K562 (cell line): ENCODE measurements around the gene CLCN6. TPM values are rescaled to one million over a fixed set of nuclear protein-coding genes. Genes with fewer than 3 reads are reported as not detected.
A peak's percentile ranks its signal among the peaks of the same experiment; 100 is the strongest.

Experiments
- CBFB ChIP-seq: sonication (generic); formaldehyde crosslinking; IDR thresholded peaks from 2 replicates; pipeline ENCODE4 v1.4.0; 2020; ENCODE audit warnings: mild to moderate bottlenecking, missing genetic modification reagents
- GABPA ChIP-seq: fragments of 200-800 bp; sonication (Bioruptor generic); conservative IDR thresholded peaks from 2 replicates; pipeline ENCODE4 v1.6.1; 2016; ENCODE audit warnings: low read depth, missing genetic modification characterization, missing compliant biosample characterization
- GABPB2 ChIP-seq: fragments of 250-450 bp; sonication (Bioruptor Pico); conservative IDR thresholded peaks from 2 replicates; pipeline ENCODE4 v1.5.1; 2021; ENCODE audit warnings: mild to moderate bottlenecking
- HNRNPUL1 ChIP-seq: fragments of 200-400 bp; formaldehyde crosslinking; IDR thresholded peaks from 2 replicates; pipeline ENCODE4 v1.6.1; 2017; ENCODE audit warnings: low read length
- KDM5B ChIP-seq: fragments of 200-600 bp; sonication (generic); IDR thresholded peaks from 2 replicates; pipeline ENCODE4 v1.6.1; 2012; ENCODE audit warnings: low read depth, mild to moderate bottlenecking, moderate library complexity, low read length, control low read depth, inconsistent platforms; ENCODE audit not compliant: insufficient replicate concordance
- KLF13 ChIP-seq: fragments of 450-650 bp; IDR thresholded peaks from 2 replicates; pipeline ENCODE4 v1.6.1; 2016; ENCODE audit warnings: missing genetic modification characterization, low read depth, mild to moderate bottlenecking, missing compliant biosample characterization, moderate library complexity, borderline replicate concordance
- MCM2 ChIP-seq: fragments of 450-650 bp; IDR thresholded peaks from 2 replicates; pipeline ENCODE4 v1.6.1; 2017; ENCODE audit warnings: low read depth, mild to moderate bottlenecking
- MECOM ChIP-seq: fragments of 250-450 bp; sonication (Bioruptor Pico); IDR thresholded peaks from 2 replicates; pipeline ENCODE4 v1.8.0; 2022; ENCODE audit warnings: inconsistent platforms
- MEIS2 ChIP-seq: fragments of 450-650 bp; IDR thresholded peaks from 2 replicates; pipeline ENCODE4 v1.6.1; 2014; ENCODE audit warnings: mild to moderate bottlenecking; ENCODE audit not compliant: partially characterized antibody
- SIRT6 ChIP-seq: IDR thresholded peaks from one replicate; pipeline ENCODE4 v1.6.1; 2012; ENCODE audit warnings: low read depth, mild to moderate bottlenecking, control low read depth, inconsistent platforms, low read length, moderate library complexity
- SNRNP70 ChIP-seq: fragments of 200-400 bp; formaldehyde crosslinking; optimal IDR thresholded peaks from 2 replicates; pipeline ENCODE3; 2017; ENCODE audit warnings: low read depth, low read length
- ZBTB17 ChIP-seq: fragments of 450-650 bp; formaldehyde crosslinking; IDR thresholded peaks from 2 replicates; pipeline ENCODE4 v1.4.0; 2020; ENCODE audit warnings: mild to moderate bottlenecking
- ZKSCAN3 ChIP-seq: fragments of 250-450 bp; sonication (Bioruptor Pico); IDR thresholded peaks from 2 replicates; pipeline ENCODE4 v1.4.0; 2020
- ZNF146 ChIP-seq: IDR thresholded peaks from one replicate; pipeline ENCODE4 v1.6.1; 2018; ENCODE audit warnings: missing compliant biosample characterization; ENCODE audit not compliant: unreplicated experiment
- ZNF217 ChIP-seq: sonication (generic); formaldehyde crosslinking; IDR thresholded peaks from 2 replicates; pipeline ENCODE4 v1.8.0; 2022; ENCODE audit warnings: mild to moderate bottlenecking, missing genetic modification reagents
- ZNF224 ChIP-seq: sonication (generic); formaldehyde crosslinking; IDR thresholded peaks from 2 replicates; pipeline ENCODE4 v1.8.0; 2022; ENCODE audit warnings: mild to moderate bottlenecking, missing genetic modification reagents
- ZNF830 ChIP-seq: fragments of 250-450 bp; sonication (Bioruptor Pico); IDR thresholded peaks from 2 replicates; pipeline ENCODE4 v1.5.0; 2021; ENCODE audit warnings: mild to moderate bottlenecking
- polyA plus RNA-seq, 8 experiments: library from polyadenylated mRNA; depleted of rRNA in 4 of 8; stranded (reverse) in 5 of 8; unstranded in 3 of 8; fragments of >200 nt; fragmentation: Nextera tagmentation in 2 of 8; fragmentation: Illumina TruSeq in 1 of 8; extraction: Ambion mirVana in 2 of 8; extraction: Trizol in 1 of 8; gene quantifications; 2 replicates each; pipeline versions ENCODE4 v1.2.1 to v1.2.3, GENCODE V29; 2011 to 2014; ENCODE audit warnings: inconsistent platforms in 1 of 8, missing spikeins in 1 of 8
- total RNA-seq, 7 experiments: library from RNA; depleted of rRNA in 6 of 7; stranded (reverse); fragments of >200 nt in 6 of 7; fragmentation: Illumina TruSeq in 2 of 7; extraction: Trizol in 2 of 7; gene quantifications; 2 replicates each; pipeline versions ENCODE4 v1.2.1 to v1.2.3, GENCODE V29; 2011 to 2021; ENCODE audit warnings: low replicate concordance in 1 of 7
- TF ChIP-seq, protein P1 (sequence below), 3 experiments: fragments of 200-800 bp in 1 of 3; fragments of 250-450 bp in 1 of 3; fragments of 450-650 bp in 1 of 3; sonication (Bioruptor Pico) in 1 of 3; sonication (Bioruptor generic) in 1 of 3; formaldehyde crosslinking in 1 of 3; IDR thresholded peaks; 2 replicates each; pipeline versions ENCODE4 v1.6.1 to v1.8.0; 2016 to 2022; ENCODE audit warnings: mild to moderate bottlenecking in 2 of 3, missing genetic modification characterization in 2 of 3, missing compliant biosample characterization in 1 of 3, moderate library complexity in 1 of 3
- TF ChIP-seq, protein P2 (sequence below): fragments of 450-650 bp; IDR thresholded peaks from 2 replicates; pipeline ENCODE4 v1.6.1; 2016; ENCODE audit warnings: antibody characterized with exemption
- TF ChIP-seq, protein P3 (sequence below): fragments of 450-650 bp; formaldehyde crosslinking; IDR thresholded peaks from 2 replicates; pipeline ENCODE4 v1.4.0; 2020; ENCODE audit warnings: mild to moderate bottlenecking
- TF ChIP-seq, protein P4 (sequence below): fragments of 250-450 bp; sonication (Bioruptor Pico); IDR thresholded peaks from 2 replicates; pipeline ENCODE4 v1.4.0; 2020

The CLCN6 gene
- total and polyA plus RNA-seq, 9 of the 15 experiments (the other 6 are each of a cell fraction or from before 2014, with no cell fraction given), result 2.0 to 21.8 (median 13.6) TPM

DNA sequence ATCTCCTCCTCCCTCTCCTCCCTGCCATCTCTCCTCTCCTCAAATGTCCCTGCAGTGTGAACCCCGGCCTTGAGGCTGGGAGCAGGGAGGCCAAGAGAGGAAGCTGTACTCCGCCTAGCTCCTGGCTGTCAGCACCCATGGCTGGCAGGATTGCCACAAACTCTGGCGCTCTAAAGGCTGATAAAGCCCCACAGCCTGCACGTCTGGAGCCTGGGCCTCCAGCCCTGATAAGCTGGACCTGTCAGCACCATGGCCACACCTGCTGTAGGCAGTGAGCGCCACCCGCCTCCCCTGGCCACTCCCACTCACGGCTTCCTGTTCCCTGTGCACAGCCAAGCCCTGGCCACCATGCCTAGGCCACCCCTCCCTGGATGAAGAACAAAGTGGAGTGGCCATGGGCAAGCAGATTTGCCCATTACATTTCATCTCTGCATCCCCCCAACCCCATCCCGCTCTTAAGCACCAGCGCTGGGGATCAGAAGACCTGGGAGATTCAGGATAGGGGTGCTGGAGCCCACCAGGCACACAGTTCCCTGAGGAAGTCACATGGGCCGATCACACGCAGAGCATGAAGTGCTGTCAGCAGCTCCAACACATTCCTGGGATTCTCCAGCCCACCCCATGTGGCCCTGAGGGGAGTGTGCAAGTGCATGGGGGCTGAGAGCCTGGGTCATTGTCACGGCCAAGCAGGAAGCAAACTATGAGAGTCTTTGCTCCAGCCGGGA lies 77.0 kb downstream of the CLCN6 start (continued):
- TF ChIP-seq, protein P1, sequence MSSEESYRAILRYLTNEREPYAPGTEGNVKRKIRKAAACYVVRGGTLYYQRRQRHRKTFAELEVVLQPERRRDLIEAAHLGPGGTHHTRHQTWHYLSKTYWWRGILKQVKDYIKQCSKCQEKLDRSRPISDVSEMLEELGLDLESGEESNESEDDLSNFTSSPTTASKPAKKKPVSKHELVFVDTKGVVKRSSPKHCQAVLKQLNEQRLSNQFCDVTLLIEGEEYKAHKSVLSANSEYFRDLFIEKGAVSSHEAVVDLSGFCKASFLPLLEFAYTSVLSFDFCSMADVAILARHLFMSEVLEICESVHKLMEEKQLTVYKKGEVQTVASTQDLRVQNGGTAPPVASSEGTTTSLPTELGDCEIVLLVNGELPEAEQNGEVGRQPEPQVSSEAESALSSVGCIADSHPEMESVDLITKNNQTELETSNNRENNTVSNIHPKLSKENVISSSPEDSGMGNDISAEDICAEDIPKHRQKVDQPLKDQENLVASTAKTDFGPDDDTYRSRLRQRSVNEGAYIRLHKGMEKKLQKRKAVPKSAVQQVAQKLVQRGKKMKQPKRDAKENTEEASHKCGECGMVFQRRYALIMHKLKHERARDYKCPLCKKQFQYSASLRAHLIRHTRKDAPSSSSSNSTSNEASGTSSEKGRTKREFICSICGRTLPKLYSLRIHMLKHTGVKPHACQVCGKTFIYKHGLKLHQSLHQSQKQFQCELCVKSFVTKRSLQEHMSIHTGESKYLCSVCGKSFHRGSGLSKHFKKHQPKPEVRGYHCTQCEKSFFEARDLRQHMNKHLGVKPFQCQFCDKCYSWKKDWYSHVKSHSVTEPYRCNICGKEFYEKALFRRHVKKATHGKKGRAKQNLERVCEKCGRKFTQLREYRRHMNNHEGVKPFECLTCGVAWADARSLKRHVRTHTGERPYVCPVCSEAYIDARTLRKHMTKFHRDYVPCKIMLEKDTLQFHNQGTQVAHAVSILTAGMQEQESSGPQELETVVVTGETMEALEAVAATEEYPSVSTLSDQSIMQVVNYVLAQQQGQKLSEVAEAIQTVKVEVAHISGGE (CRISPR knock-in tag; IDR thresholded peaks at IDR 0.05), result peak in 1 of 3 experiments; percentile 87; a peak in 2 of 6 replicates
- TF ChIP-seq MECOM (peak; percentile 5; the same call in 1 of the 2 replicates), SNRNP70 (no peak), KLF13 (tag) (no peak; the same call in 1 of the 2 replicates), MCM2 (no peak), ZNF830 (no peak), ZBTB17 (CRISPR knock-in tag) (peak; percentile 72), MEIS2 (peak; percentile 100), HNRNPUL1 (no peak), KDM5B (no peak), ZNF217 (CRISPR knock-in tag) (no peak), ZKSCAN3 (CRISPR knock-in tag) (peak; percentile 53; the same call in 1 of the 2 replicates), GABPA (peak; percentile 69), ZNF224 (CRISPR knock-in tag) (no peak), SIRT6 (no peak), CBFB (CRISPR knock-in tag) (no peak), GABPB2 (no peak), ZNF146 (CRISPR knock-in tag) (no peak)
- TF ChIP-seq, protein P2, sequence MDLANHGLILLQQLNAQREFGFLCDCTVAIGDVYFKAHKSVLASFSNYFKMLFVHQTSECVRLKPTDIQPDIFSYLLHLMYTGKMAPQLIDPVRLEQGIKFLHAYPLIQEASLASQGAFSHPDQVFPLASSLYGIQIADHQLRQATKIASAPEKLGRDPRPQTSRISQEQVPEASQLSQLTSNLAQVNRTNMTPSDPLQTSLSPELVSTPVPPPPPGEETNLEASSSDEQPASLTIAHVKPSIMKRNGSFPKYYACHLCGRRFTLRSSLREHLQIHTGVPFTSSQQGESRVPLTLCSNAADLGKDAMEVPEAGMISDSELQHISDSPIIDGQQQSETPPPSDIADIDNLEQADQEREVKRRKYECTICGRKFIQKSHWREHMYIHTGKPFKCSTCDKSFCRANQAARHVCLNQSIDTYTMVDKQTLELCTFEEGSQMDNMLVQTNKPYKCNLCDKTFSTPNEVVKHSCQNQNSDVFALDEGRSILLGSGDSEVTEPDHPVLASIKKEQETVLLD, result peak; percentile 64; the same call in 1 of the 2 replicates
- TF ChIP-seq, protein P3, sequence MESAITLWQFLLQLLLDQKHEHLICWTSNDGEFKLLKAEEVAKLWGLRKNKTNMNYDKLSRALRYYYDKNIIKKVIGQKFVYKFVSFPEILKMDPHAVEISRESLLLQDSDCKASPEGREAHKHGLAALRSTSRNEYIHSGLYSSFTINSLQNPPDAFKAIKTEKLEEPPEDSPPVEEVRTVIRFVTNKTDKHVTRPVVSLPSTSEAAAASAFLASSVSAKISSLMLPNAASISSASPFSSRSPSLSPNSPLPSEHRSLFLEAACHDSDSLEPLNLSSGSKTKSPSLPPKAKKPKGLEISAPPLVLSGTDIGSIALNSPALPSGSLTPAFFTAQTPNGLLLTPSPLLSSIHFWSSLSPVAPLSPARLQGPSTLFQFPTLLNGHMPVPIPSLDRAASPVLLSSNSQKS (CRISPR knock-in tag), result no peak
- TF ChIP-seq, protein P4, sequence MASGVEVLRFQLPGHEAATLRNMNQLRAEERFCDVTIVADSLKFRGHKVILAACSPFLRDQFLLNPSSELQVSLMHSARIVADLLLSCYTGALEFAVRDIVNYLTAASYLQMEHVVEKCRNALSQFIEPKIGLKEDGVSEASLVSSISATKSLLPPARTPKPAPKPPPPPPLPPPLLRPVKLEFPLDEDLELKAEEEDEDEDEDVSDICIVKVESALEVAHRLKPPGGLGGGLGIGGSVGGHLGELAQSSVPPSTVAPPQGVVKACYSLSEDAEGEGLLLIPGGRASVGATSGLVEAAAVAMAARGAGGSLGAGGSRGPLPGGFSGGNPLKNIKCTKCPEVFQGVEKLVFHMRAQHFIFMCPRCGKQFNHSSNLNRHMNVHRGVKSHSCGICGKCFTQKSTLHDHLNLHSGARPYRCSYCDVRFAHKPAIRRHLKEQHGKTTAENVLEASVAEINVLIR (CRISPR knock-in tag), result 0 out of 2 replicates have a peak, but pooled peaks have one; percentile 7
